ENCODE results near the gene PZP.

PZP gene

GRCh38 chr12:9106610-9107541 is 101.3 kb downstream of the PZP start:
- H3K27ac ChIP-seq (ENCODE audit: poor library complexity, severe bottlenecking): no peak overlapping the region

GRCh38 chr12:9106067-9106466 is 102.1 kb downstream of the PZP start:
- Histone ChIP-seq H3K4me1 (ENCODE audit: insufficient read depth, poor library complexity, severe bottlenecking) (no peaks in the 10 kb centered on the region), H3K9me3 (ENCODE audit: severe bottlenecking) (no peaks in the 10 kb centered on the region), H3K36me3 (ENCODE audit: low read depth) (no peaks in the 10 kb centered on the region), H3K27ac (ENCODE audit: poor library complexity, severe bottlenecking) (no peak overlapping the region), H3K4me3 (ENCODE audit: severe bottlenecking) (no peak overlapping the region), H3K27me3 (ENCODE audit: insufficient read depth, poor library complexity, severe bottlenecking) (no peaks in the 10 kb centered on the region)
- ATAC-seq (ENCODE audit: low read depth) (no peak), DNase-seq (ENCODE audit: low spot score) (no peak)
- TF ChIP-seq, protein P1, sequence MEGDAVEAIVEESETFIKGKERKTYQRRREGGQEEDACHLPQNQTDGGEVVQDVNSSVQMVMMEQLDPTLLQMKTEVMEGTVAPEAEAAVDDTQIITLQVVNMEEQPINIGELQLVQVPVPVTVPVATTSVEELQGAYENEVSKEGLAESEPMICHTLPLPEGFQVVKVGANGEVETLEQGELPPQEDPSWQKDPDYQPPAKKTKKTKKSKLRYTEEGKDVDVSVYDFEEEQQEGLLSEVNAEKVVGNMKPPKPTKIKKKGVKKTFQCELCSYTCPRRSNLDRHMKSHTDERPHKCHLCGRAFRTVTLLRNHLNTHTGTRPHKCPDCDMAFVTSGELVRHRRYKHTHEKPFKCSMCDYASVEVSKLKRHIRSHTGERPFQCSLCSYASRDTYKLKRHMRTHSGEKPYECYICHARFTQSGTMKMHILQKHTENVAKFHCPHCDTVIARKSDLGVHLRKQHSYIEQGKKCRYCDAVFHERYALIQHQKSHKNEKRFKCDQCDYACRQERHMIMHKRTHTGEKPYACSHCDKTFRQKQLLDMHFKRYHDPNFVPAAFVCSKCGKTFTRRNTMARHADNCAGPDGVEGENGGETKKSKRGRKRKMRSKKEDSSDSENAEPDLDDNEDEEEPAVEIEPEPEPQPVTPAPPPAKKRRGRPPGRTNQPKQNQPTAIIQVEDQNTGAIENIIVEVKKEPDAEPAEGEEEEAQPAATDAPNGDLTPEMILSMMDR (IDR thresholded peaks at IDR 0.05; ENCODE audit: poor library complexity, severe bottlenecking): no peak

More at GRCh38 chr12:9106610-9107541, 101.3 kb downstream of the PZP start:
- H3K4me1 ChIP-seq (ENCODE audit: insufficient read depth, poor library complexity, severe bottlenecking): no peaks in the 10 kb centered on the region
- H3K27me3 ChIP-seq (ENCODE audit: insufficient read depth, poor library complexity, severe bottlenecking): no peaks in the 10 kb centered on the region
- ATAC-seq (ENCODE audit: low read depth): no peak
- H3K36me3 ChIP-seq (ENCODE audit: low read depth): no peaks in the 10 kb centered on the region
- H3K9me3 ChIP-seq (ENCODE audit: severe bottlenecking): no peaks in the 10 kb centered on the region
- no peak for DNase-seq (ENCODE audit: low spot score)
- TF ChIP-seq, protein P1 (IDR thresholded peaks at IDR 0.05; ENCODE audit: poor library complexity, severe bottlenecking): no peak
- H3K4me3 ChIP-seq (ENCODE audit: severe bottlenecking): no peak overlapping the region

DNA sequence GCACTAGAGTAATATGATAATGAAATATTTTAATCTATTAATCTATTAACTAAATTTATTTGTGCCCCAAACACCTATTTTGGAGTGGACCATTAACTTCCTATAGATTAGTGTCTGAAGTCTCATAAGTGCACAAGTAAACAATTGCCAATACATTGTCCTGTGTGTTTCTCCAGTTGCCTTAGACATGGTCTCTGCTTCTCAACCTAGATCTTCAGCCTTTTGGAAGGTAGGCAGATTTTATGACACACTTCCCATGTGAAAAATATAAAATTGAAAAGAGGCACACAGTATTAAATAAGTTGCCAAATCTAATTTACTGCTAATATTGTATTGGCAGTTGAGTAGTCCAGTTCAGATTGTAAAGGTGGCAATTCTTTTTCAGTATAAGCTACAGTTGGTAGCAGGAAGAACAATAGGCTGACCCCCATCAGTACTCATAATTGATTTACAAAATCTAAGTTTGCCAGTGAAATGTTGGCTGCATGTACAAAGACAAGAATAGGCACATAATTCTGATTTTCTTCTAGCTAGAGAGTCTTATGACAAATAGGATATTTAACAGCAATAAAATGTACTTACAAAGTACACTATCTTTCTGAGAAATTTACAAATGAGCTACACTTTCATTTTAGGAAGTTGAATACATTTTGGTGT is 103.3 kb downstream of the PZP start:
- H3K27ac ChIP-seq (ENCODE audit: poor library complexity, severe bottlenecking): no peak overlapping the region
- no peaks in the 10 kb centered on the region for H3K4me1 ChIP-seq (ENCODE audit: insufficient read depth, poor library complexity, severe bottlenecking)
- TF ChIP-seq, protein P1 (IDR thresholded peaks at IDR 0.05; ENCODE audit: poor library complexity, severe bottlenecking): no peak
- ATAC-seq (ENCODE audit: low read depth) (no peak), DNase-seq (ENCODE audit: low spot score) (no peak)
- H3K9me3 ChIP-seq (ENCODE audit: severe bottlenecking): no peaks in the 10 kb centered on the region
- no peaks in the 10 kb centered on the region for H3K36me3 ChIP-seq (ENCODE audit: low read depth)
- no peak overlapping the region for H3K4me3 ChIP-seq (ENCODE audit: severe bottlenecking)
- H3K27me3 ChIP-seq (ENCODE audit: insufficient read depth, poor library complexity, severe bottlenecking): no peaks in the 10 kb centered on the region

DNA sequence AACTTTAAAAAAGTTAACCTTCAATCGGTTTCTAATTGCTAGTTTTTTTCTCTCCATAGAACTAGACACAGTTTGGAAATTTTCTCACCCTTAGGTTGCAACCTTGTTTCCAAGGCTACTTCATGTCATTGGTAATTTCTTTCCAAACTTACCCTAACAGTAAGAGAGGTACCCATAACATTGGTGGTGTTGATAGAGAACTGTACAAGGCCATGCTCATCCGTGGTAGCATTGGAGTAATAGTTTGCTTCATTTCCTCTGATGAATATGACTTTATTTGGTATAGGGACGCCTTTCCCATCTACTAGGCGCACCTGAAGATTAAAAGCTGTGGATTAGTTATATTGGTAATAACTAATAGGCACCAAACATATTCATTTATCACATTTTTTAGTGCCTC is 104.1 kb downstream of the PZP start:
- H3K27ac ChIP-seq (ENCODE audit: poor library complexity, severe bottlenecking): no peak overlapping the region
- no peak for DNase-seq (ENCODE audit: low spot score)
- H3K4me1 ChIP-seq (ENCODE audit: insufficient read depth, poor library complexity, severe bottlenecking): no peaks in the 10 kb centered on the region
- H3K36me3 ChIP-seq (ENCODE audit: low read depth): no peaks in the 10 kb centered on the region
- ATAC-seq (ENCODE audit: low read depth): no peak
- no peaks in the 10 kb centered on the region for H3K27me3 ChIP-seq (ENCODE audit: insufficient read depth, poor library complexity, severe bottlenecking)
- H3K4me3 ChIP-seq (ENCODE audit: severe bottlenecking): no peak overlapping the region
- TF ChIP-seq, protein P1 (IDR thresholded peaks at IDR 0.05; ENCODE audit: poor library complexity, severe bottlenecking): no peak
- H3K9me3 ChIP-seq (ENCODE audit: severe bottlenecking): no peaks in the 10 kb centered on the region
